Left forelimb (tissue), 1 donor: ENCODE data around the gene BLMH.
"Not testable (repeated sequence)": the region's sequence is repeated elsewhere in the genome, so short reads cannot be mapped to it uniquely, and the experiment has no call there.

Experiments used
- DNase-seq: peaks from one replicate; pipeline ENCODE4 v3.0.0-alpha.2; 2018; ENCODE audit warnings: low spot score

BLMH gene

DNA sequence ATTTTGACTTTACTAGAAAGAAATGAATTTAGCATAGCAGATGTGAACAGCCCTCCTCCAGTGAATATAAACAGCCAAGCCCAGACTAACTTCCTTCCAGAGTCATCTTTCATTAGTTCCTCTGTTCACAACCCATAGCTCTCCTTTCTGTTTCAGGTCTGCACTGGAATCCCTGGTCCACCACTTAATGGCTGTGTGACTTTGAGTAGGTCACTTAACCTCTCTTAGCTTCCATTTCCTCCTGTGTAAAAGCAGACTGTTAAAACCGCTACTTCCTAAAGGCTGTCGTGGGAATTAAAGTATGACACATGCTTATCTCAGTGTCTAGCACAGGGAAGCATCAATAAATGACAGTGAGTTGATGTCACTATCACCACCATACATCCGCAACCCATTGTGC lies 63.7 kb downstream of the BLMH start:
- no peak for DNase-seq

- DNase-seq = no peak
Measured at GRCh38 chr17:30226878-30227277, 64.9 kb downstream of the BLMH start.

DNA sequence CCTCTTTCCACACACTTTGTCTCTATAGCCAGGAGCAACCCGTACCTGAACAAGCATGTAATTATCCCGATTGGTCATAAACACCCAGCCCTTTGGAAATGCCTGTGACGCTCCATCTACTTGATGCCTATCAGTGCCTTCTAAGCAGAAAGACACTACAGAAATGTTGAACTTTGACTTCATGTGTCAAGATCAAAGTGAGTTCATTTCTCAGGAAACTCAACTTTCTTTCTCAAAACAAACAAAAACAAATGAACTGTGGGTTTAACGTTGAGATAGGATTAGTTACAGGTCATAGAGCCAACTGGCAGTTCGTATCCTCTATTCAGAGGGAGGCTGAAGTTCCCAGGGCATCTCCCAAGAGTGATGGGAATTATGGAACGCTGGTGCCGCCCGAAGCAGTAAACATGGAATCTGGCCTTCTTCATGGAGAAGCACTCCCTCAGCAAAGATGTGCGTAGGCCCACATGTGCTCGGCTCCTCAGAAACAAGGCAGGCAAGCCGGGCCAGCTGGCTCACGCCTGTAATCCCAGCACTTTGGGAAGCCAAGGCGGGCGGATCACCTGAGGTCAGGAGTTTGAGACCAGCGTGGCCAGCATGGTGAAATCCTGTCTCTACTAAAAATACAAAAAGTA lies 65.7 kb downstream of the BLMH start:
- DNase-seq = no peak

GRCh38 chr17:30225112-30225511 lies 66.6 kb downstream of the BLMH start:
- DNase-seq = no peak

DNA sequence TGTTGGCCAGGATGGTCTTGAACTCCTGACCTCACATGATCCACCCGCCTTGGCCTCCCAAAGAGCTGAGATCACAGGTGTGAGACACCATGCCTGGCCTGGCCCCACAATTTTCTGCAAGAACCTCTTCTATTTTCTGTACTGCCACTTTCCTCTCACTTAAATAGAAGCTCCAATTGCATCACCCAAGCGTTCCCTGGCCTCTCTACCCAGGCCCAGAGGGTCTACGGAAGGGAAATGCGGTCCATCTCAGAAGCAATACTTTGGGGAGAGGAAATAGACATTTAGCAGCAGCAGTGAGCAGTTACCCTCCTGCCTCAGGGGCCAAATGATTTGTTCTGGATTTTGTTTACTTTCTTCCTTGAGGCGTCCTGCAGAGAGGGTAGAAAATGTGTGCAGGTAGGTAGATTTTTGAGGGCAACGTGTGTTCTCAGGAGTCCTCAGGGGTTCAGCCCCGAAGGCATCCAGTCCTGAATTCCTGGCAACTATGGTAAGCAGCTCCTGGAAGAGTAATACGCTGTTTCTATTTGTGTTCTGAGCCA lies 67.3 kb downstream of the BLMH start:
- DNase-seq = no peak

DNA sequence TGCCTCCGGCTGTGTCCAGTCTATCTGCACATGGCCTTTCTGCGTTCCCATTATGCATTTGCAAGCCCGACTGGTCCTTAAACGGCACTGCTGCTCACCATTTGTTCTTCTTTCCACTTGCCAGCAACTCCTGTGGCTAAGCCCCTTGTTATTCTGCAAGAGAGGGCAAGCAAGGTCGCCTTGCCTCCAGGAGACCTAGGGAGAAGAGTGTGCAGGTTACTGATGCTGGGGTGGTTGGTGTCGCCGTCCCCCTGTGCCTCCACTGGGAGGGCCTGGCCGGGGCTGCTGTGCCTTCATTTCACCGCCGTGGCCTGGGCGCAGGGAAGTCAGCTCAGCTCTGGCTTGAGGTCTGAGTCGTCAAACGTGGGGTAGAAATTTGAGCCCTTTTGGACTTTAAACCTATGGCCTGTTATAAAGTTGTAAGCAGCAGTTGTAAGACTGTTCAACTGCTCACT lies 69.0 kb downstream of the BLMH start:
- DNase-seq = peak; percentile 44

DNA sequence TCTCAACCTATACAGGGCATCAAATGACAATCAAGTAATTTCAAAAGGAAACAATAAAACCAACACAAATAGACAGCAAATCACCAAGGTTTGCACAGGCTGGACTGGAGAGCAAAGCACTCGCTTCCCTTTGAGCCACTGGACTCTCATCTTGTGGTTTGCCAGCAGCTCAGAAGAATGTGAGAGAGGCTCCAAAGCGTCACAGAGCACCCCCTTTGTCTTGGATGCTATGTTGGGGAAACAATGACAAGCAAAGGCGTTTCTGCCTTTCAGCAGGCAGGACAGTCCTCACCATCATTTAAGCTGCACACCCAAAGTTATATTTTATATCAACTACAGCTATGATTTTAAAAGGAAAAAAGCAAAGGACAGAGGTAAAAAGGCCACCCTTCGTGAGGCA lies 69.5 kb downstream of the BLMH start:
- no peak for DNase-seq

DNA sequence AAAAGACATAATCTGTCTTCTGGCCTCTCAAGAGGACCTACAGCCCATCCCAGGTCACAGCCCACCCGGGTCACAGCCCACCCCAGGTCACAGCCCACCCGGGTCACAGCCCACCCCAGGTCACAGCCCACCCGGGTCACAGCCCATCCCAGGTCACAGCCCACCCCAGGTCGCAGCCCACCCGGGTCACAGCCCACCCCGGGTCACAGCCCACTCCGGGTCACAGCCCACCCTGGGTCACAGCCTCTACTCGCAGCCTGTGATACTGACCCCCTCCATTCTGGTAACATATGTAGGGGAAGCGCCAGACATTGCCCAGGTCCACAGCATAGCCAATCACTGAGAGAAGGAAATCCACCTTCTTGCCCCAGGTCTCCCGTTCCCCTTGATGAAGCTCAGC lies 70.4 kb downstream of the BLMH start:
- no peak for DNase-seq

DNA sequence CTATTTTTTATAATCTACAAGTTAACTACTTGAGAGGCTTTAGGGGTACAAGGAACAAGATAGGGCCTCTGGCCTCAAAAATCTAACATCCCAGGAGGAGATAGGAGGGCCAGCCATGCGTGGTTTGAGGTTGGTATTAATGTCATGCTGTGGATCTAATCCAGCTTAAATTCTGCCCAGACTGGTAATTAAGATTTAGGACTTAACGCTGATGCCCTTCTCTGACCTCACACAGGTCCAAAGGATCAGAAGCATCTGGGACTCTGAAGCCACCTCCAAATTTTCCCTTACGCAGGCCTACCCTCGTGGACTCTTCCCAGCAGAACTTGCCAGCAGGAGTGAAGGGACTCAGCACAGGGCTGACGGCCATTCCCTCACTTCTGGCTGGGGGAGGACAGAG lies 71.3 kb downstream of the BLMH start:
- no peak for DNase-seq

DNA sequence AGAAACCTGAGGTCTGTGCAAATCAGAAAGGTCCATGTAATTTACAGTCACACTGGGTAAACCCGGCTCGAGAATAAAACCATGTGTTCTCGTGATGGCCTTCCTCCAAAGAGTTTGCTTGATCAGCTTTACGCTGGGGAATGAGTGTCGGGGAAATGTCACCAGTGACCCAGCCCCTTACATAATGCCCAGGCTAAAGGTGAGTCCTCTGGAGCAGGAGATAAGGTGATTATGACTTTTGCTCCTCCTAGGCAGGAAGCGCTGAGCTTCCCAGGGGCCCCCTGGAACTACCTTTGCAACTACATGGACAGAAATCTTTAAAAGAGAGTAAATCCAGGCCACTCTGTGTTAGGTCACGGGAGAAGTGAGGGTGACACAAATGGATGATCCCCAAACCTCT lies 71.9 kb downstream of the BLMH start:
- DNase-seq = no peak

- no peak for DNase-seq
Measured at GRCh38 chr17:30219315-30219714, 72.4 kb downstream of the BLMH start.

DNA sequence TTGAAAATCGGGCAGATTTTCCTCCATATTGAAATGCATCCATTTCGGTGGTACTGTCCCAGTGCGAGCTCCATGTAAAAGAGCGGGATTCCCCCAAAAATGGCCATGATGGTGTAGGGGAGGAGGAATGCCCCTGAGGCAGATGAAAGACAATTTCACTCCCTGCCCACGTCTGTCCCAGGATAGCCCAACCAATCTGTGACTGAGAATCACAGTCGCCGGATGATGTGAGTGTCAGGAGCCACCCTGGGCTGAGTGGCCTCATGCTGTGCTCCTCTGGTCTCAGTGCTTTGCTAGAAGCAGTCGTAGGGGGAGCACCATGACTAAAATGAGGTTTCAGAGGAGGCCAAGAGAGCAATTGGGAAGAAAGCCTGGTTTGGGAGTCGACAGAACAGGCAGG lies 72.9 kb downstream of the BLMH start:
- no peak for DNase-seq

DNA sequence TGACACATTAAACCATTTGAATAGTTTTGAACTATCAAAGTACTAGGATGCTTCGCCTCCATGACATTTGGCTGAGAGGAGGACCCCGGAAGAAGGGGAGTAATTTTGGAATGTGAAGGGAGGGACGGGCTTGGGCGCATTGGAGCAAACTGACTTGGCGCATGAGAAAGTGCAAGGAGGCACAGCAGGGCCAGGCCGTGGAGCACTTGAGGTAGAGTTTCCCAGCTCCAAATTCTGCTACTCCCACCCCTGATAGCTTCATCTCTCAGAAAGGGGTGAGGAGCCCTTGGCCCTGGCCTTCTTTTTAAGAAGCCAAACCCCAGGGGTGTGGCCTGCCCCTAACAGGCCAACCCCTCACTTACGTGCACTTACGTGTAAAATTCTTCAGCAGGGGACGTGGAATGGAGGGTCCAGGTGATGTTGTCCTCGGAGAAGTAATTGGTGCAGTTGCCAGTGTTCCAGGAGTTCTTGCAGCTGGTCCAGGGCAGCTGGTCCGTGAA lies 73.9 kb downstream of the BLMH start:
- DNase-seq = no peak

- DNase-seq = no peak
Measured at GRCh38 chr17:30217054-30217453, 74.7 kb downstream of the BLMH start.

GRCh38 chr17:30212750-30213149 lies 79.0 kb downstream of the BLMH start:
- no peak for DNase-seq

- no peak for DNase-seq
Measured at GRCh38 chr17:30211371-30211770, 80.4 kb downstream of the BLMH start.

DNA sequence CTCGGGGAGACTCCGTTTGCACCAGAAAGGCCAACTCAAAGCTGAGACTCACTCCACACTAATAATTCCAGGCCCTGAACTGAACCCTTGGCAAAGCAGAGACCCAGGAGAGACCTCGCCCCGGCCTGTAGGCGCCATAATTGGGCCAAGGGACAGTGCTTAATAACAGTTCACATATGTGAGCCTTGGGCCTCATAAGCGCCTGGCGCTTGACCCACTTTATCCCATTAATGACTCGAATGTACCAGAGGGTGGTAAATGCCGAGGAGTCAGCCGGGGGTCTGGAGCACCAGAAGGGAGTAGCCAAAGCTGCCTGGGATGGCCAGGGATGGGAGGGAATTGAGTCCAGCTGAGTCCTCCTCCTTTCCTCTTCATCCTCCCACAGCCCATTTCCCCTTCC lies 80.8 kb downstream of the BLMH start:
- DNase-seq = no peak

DNA sequence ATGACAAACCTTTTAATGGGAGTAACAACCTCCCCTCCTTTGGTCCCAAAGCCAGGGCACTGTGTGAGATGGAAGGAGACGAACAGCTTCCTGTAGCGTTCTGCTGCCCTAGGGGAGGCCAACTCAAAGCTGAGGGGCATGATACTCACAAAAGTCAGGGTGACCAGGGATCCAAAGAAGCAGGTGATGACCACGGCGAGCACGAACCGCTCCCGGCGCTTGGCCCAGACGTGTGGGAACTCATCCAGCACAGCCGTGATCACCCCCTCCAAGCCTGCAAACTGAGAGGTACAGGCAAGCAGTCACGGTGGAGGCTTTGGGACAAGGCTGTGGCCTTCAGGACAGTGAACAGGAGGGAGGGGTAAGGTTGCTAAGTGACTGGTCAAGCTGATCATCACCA lies 81.4 kb downstream of the BLMH start:
- no peak for DNase-seq

- no peak for DNase-seq
Measured at GRCh38 chr17:30209930-30210329, 81.8 kb downstream of the BLMH start.

DNA sequence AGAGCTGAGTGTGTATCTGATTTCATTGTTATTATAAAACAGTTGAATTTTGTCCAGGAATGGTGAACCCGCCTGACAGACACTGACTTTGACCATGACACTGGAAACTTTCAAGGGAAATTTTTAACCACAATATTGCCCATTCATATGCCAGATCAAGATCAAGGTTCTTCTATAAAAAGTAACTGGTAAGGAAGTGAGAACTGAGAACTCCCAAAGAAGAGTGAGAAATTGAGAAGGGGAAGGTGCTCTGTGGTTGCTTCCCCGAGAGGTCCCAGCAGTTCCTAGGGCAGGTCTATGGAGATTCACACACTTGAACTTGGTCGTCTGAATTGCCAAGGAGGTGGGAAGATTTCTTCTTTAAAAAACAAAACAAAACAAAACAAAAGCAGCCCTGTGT lies 83.5 kb downstream of the BLMH start:
- no peak for DNase-seq

DNA sequence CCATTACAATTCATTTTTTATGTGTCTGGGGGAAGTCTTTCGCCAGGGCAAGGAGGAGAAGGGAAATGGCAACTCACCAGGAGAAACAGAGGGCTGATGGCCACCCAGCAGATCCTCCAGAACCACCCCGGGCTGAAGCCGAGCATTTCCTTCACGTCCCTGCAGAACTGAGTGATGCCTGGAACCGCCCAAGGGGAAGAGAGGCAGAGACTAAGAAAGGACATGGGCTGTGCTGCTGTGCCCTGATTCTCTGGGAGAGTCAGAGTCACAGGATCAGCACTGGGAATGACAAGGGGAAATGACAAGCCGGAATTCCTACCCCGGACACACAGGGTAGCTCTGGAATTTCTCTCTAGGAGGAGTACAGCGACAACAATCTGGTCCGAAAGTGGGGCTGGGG lies 84.1 kb downstream of the BLMH start:
- DNase-seq = no peak

- no peak for DNase-seq
Measured at GRCh38 chr17:30203471-30203981, 88.2 kb downstream of the BLMH start.

GRCh38 chr17:30200656-30201055 lies 91.1 kb downstream of the BLMH start:
- not testable (repeated sequence) for DNase-seq

DNA sequence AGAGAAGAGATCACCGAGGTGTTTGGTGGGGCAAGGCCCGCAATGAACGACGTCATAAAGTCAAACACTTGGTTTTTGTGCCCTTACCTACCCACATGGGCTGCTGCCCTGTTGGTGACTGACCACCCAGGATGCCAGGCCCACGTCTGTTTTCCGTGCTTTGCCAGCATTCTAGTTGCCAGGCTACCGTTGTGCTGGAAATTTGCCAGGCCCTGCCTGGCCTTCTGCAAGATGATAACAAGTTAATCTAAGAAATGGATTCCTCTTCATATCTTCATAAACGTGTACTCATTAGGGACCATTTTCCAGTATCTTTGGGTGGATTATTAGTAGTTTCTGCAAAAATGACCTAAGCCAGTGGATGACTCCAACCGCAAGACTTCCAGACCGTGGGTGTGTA lies 91.6 kb downstream of the BLMH start:
- no peak for DNase-seq
